AG09319 (cell line): ENCODE measurements around the gene FBP1.
"Not testable (repeated sequence)": the region's sequence is repeated elsewhere in the genome, so short reads cannot be mapped to it uniquely, and the experiment has no call there.

Source experiments
- DNase-seq: peaks from one replicate; pipeline ENCODE4 v3.0.0-alpha.2; 2010; ENCODE audit warnings: low read depth; ENCODE audit errors: extremely low read depth
- CTCF ChIP-seq: IDR thresholded peaks from 2 replicates; pipeline ENCODE4 v1.5.1; 2011; ENCODE audit warnings: low read depth, mild to moderate bottlenecking, inconsistent platforms, low read length, moderate library complexity

The FBP1 gene

GRCh38 chr9:94577036-94577435, 62.3 kb downstream of the FBP1 start:
- no peak for TF ChIP-seq CTCF
- DNase-seq = no peak

GRCh38 chr9:94576131-94576530, 63.2 kb downstream of the FBP1 start:
- no peak for DNase-seq
- no peak for TF ChIP-seq CTCF

GRCh38 chr9:94568972-94569712, 70.2 kb downstream of the FBP1 start:
- no peak for DNase-seq

GRCh38 chr9:94568250-94568889, 70.9 kb downstream of the FBP1 start:
- TF ChIP-seq CTCF = no peak
- no peak for DNase-seq

More at GRCh38 chr9:94568972-94569712, 70.2 kb downstream of the FBP1 start:
- no peak for TF ChIP-seq CTCF

GRCh38 chr9:94567271-94567670, 72.0 kb downstream of the FBP1 start:
- TF ChIP-seq CTCF = no peak
- DNase-seq = no peak

GRCh38 chr9:94566550-94566949, 72.8 kb downstream of the FBP1 start:
- no peak for TF ChIP-seq CTCF
- DNase-seq = no peak

GRCh38 chr9:94564279-94564678, 75.0 kb downstream of the FBP1 start:
- not testable (repeated sequence) for DNase-seq
